Heart left ventricle (tissue), 13 donors: ENCODE measurements around the gene ADARB1.

Source experiments
- CTCF ChIP-seq, 12 donors: fragments of 200-600 bp; sonication (generic) in 4 of 12; IDR thresholded peaks; one replicate each; pipeline versions ENCODE4 v1.5.0 to v1.8.0; 2018 to 2022; ENCODE audit warnings: antibody characterized with exemption in 12 of 12, mild to moderate bottlenecking in 5 of 12
- POLR2A ChIP-seq, 2 donors: fragments of 450-650 bp; IDR thresholded peaks; one replicate each; pipeline ENCODE4 v1.6.1; 2017; ENCODE audit warnings: antibody characterized with exemption in 2 of 2, mild to moderate bottlenecking in 2 of 2, moderate library complexity in 2 of 2
- donor health status: ischemic (EF 13 %, LVEDD 7.1; RV severe dilation, severe dysfunction).
- donor health status: DM: no; HTN: yes; CAD: no.
- donor health status: DM: no; HTN: no; CAD: no.
- donor health status: ischemic (EF 25% LVEDD 6.9; RV normal size, moderate dysfunction).
- donor health status: ischemic (EF 25% LVEDD 5.7; RV mildly dilated, moderate dysfunction).
- donor health status: ischemic (EF 35%, LVEDD 5.7; RV mildly dilated, moderate dysfunction).
- donor health status: nonischemic (EF 11% LVEDD 7.7; RV severe dilation, severe dysfunction).
- donor health status: DM: yes; HTN: yes; CAD: no.
- donor health status: PGD.
- donor health status: ischemic (EF 29% LVEDD 5.4; RV normal size, mild dysfunction).
- donor health status: nonischemic (EF 23%, LVEDD 6.1; RV moderate dilation, normal function).

- no peak for TF ChIP-seq CTCF (IDR thresholded peaks at IDR 0.05)
- no peak for TF ChIP-seq POLR2A (IDR thresholded peaks at IDR 0.05)
Observed at GRCh38 chr21:45157932-45158331, 83.6 kb downstream of the ADARB1 start.
